Endothelial cell of umbilical vein (primary cell): ENCODE results near the gene SMAD1.

Experiments used
- EZH2 ChIP-seq: IDR thresholded peaks from 2 replicates; pipeline ENCODE4 v1.6.1; 2012; ENCODE audit warnings: borderline replicate concordance, low read depth, mild to moderate bottlenecking, moderate library complexity, low read length, inconsistent platforms; ENCODE audit not compliant: severe bottlenecking
- MYC ChIP-seq: IDR thresholded peaks from one replicate; pipeline ENCODE4 v1.6.1; 2011; ENCODE audit warnings: mild to moderate bottlenecking, low read depth, low read length
- POLR2A ChIP-seq: IDR thresholded peaks from 2 replicates; pipeline ENCODE4 v1.6.1; 2012; ENCODE audit warnings: low read depth, mild to moderate bottlenecking, control low read depth, low read length
- POLR2AphosphoS5 ChIP-seq: IDR thresholded peaks from 2 replicates; pipeline ENCODE4 v1.6.1; 2012; ENCODE audit warnings: low read depth, mild to moderate bottlenecking, control low read depth, low read length, moderate library complexity; ENCODE audit not compliant: insufficient read depth
- TF ChIP-seq, protein P1 (sequence below), 2 donors: IDR thresholded peaks; 1 replicate in 1 of 2; 2 replicates in 1 of 2; pipeline ENCODE4 v1.5.1; 2011; ENCODE audit warnings: low read length in 2 of 2, mild to moderate bottlenecking in 2 of 2, moderate library complexity in 2 of 2, control low read depth in 1 of 2, inconsistent platforms in 1 of 2, low read depth in 1 of 2; ENCODE audit not compliant: insufficient read depth in 1 of 2; ENCODE audit errors: extremely low read depth in 1 of 2
- TF ChIP-seq, protein P2 (sequence below): IDR thresholded peaks from 2 replicates; pipeline ENCODE4 v1.6.1; 2011; ENCODE audit not compliant: insufficient read depth, insufficient read length

DNA sequence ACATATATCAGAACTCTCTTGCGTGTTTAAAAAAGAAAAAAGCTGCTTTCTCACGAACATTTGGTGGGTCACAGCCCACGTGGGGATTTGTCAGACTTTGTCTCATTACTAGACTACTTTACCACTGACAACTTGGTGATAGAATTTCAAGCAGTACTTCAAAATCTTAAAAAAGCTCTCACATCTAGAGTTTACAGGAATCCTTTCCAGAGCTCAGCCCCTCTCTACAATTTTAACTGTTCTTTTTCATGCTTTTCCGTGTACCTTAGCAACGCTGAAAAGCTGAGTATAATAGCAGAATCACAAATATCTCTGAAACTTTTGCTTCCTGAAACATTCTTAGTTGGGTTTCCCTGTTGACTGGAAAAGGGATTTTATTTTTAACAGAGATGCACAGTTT lies 50.2 kb downstream of the SMAD1 start:
- TF ChIP-seq, protein P1, sequence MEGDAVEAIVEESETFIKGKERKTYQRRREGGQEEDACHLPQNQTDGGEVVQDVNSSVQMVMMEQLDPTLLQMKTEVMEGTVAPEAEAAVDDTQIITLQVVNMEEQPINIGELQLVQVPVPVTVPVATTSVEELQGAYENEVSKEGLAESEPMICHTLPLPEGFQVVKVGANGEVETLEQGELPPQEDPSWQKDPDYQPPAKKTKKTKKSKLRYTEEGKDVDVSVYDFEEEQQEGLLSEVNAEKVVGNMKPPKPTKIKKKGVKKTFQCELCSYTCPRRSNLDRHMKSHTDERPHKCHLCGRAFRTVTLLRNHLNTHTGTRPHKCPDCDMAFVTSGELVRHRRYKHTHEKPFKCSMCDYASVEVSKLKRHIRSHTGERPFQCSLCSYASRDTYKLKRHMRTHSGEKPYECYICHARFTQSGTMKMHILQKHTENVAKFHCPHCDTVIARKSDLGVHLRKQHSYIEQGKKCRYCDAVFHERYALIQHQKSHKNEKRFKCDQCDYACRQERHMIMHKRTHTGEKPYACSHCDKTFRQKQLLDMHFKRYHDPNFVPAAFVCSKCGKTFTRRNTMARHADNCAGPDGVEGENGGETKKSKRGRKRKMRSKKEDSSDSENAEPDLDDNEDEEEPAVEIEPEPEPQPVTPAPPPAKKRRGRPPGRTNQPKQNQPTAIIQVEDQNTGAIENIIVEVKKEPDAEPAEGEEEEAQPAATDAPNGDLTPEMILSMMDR (IDR thresholded peaks at IDR 0.05; ENCODE audit: extremely low read depth in 1 of 2, insufficient read depth in 1 of 2, low read depth in 1 of 2, low read length in 2 of 2) = no peak
- TF ChIP-seq POLR2AphosphoS5 (no peak), POLR2A (no peak), MYC (no peak), EZH2 (no peak)
- TF ChIP-seq, protein P2, sequence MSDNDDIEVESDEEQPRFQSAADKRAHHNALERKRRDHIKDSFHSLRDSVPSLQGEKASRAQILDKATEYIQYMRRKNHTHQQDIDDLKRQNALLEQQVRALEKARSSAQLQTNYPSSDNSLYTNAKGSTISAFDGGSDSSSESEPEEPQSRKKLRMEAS = no peak
